IMR-90 (cell line): ENCODE measurements around the gene TMEM37.

ENCODE experiments used
- BHLHE40 ChIP-seq: fragments of 150-350 bp; IDR thresholded peaks from 2 replicates; pipeline ENCODE4 v1.6.1; 2016; ENCODE audit warnings: mild to moderate bottlenecking, low read depth, low read length
- CEBPB ChIP-seq: IDR thresholded peaks from 2 replicates; pipeline ENCODE4 v1.6.1; 2012; ENCODE audit warnings: low read depth, low read length, improper control_type of control experiment
- MAFK ChIP-seq: IDR thresholded peaks from 2 replicates; pipeline ENCODE4 v1.6.1; 2012; ENCODE audit warnings: low read depth, low read length, improper control_type of control experiment
- POLR2A ChIP-seq: IDR thresholded peaks from 2 replicates; pipeline ENCODE4 v1.6.1; 2012; ENCODE audit warnings: mild to moderate bottlenecking, low read depth, low read length
- RAD21 ChIP-seq: IDR thresholded peaks from 2 replicates; pipeline ENCODE4 v1.6.1; 2012; ENCODE audit warnings: low read length, improper control_type of control experiment
- RCOR1 ChIP-seq: IDR thresholded peaks from 2 replicates; pipeline ENCODE4 v1.6.1; 2012; ENCODE audit warnings: mild to moderate bottlenecking, low read length, improper control_type of control experiment; ENCODE audit not compliant: insufficient replicate concordance
- RFX5 ChIP-seq: IDR thresholded peaks from 2 replicates; pipeline ENCODE4 v1.8.0; 2012; ENCODE audit warnings: low read depth, mild to moderate bottlenecking, low read length, moderate library complexity
- SMC3 ChIP-seq: fragments of 150-350 bp; IDR thresholded peaks from 2 replicates; pipeline ENCODE4 v1.6.1; 2016; ENCODE audit warnings: low read depth, mild to moderate bottlenecking, antibody characterized with exemption, low read length, moderate library complexity
- TF ChIP-seq, protein P1 (sequence below): conservative IDR thresholded peaks from 2 replicates; pipeline ENCODE4 v1.5.1; 2012; ENCODE audit warnings: mild to moderate bottlenecking, low read depth, low read length, improper control_type of control experiment
- TF ChIP-seq, protein P2 (sequence below): fragments of 150-350 bp; IDR thresholded peaks from 2 replicates; pipeline ENCODE4 v1.6.1; 2017; ENCODE audit warnings: mild to moderate bottlenecking, antibody characterized with exemption, low read length, low read depth

DNA sequence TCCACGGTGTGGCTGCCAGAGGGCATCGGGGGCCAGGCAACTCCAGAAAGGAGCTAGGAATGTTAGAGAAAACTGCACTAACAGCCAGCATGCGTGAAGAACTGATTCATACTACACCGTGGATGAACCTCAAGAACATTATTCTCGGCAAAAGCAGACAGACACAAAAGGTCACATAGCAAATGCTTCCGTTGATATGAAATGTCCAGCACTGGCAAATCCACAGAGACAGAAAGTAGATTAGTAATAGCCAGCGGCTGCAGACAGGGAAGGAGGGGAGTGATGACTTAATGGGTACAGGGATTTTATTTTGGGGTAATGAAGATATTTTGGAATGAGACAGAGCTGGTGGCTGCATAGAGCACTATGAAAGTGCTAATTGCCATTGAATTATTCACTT is 55.2 kb downstream of the TMEM37 start:
- TF ChIP-seq, protein P1, sequence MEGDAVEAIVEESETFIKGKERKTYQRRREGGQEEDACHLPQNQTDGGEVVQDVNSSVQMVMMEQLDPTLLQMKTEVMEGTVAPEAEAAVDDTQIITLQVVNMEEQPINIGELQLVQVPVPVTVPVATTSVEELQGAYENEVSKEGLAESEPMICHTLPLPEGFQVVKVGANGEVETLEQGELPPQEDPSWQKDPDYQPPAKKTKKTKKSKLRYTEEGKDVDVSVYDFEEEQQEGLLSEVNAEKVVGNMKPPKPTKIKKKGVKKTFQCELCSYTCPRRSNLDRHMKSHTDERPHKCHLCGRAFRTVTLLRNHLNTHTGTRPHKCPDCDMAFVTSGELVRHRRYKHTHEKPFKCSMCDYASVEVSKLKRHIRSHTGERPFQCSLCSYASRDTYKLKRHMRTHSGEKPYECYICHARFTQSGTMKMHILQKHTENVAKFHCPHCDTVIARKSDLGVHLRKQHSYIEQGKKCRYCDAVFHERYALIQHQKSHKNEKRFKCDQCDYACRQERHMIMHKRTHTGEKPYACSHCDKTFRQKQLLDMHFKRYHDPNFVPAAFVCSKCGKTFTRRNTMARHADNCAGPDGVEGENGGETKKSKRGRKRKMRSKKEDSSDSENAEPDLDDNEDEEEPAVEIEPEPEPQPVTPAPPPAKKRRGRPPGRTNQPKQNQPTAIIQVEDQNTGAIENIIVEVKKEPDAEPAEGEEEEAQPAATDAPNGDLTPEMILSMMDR, result no peak
- TF ChIP-seq RFX5 (no peak), CEBPB (no peak), MAFK (no peak), BHLHE40 (no peak), POLR2A (no peak), RAD21 (no peak), SMC3 (no peak), RCOR1 (no peak)
- TF ChIP-seq, protein P2, sequence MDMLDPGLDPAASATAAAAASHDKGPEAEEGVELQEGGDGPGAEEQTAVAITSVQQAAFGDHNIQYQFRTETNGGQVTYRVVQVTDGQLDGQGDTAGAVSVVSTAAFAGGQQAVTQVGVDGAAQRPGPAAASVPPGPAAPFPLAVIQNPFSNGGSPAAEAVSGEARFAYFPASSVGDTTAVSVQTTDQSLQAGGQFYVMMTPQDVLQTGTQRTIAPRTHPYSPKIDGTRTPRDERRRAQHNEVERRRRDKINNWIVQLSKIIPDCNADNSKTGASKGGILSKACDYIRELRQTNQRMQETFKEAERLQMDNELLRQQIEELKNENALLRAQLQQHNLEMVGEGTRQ, result no peak
